NCI-H1417 (cell line): ENCODE results near the gene PTEN.

Experiments used
- DNase-seq, 3 experiments: peaks; one replicate each; lab custom pipeline; 2025; lab: John Stamatoyannopoulos, UW

PTEN gene

GRCh38 chr10:87974769-87975168 lies 111.3 kb downstream of the PTEN start:
- no peak for DNase-seq

GRCh38 chr10:87976101-87976743 lies 112.8 kb downstream of the PTEN start:
- no peak for DNase-seq

GRCh38 chr10:87978166-87978565 lies 114.7 kb downstream of the PTEN start:
- DNase-seq, result no peak

- no peak for DNase-seq
Observed at GRCh38 chr10:87979847-87980246, 116.4 kb downstream of the PTEN start.

GRCh38 chr10:87983716-87984115 lies 120.3 kb downstream of the PTEN start:
- DNase-seq, result no peak

GRCh38 chr10:87987206-87987605 lies 123.8 kb downstream of the PTEN start:
- DNase-seq, result no peak

GRCh38 chr10:87991946-87992345 lies 128.5 kb downstream of the PTEN start:
- DNase-seq, result no peak

- no peak for DNase-seq
Observed at GRCh38 chr10:88004451-88004850, 141.0 kb downstream of the PTEN start.

- DNase-seq, result no peak
Observed at GRCh38 chr10:88006261-88006660, 142.8 kb downstream of the PTEN start.

GRCh38 chr10:88008866-88009470 lies 145.5 kb downstream of the PTEN start:
- no peak for DNase-seq

- no peak for DNase-seq
Observed at GRCh38 chr10:88012641-88013040, 149.2 kb downstream of the PTEN start.

GRCh38 chr10:88017781-88018180 lies 154.4 kb downstream of the PTEN start:
- DNase-seq, result no peak

GRCh38 chr10:88019753-88020152 lies 156.3 kb downstream of the PTEN start:
- DNase-seq, result no peak
